ENCODE measurements around the gene ST6GALNAC3.

- TF ChIP-seq SIN3A (IDR thresholded peaks at IDR 0.05; ENCODE audit: borderline replicate concordance, insufficient read depth, low read depth, low read length) (no peak), CTCF (IDR thresholded peaks at IDR 0.05) (no peak), REST (IDR thresholded peaks at IDR 0.05; ENCODE audit: insufficient read depth in 1 of 2, low read depth in 2 of 2, low read length in 1 of 2) (no peak)
These were observed 215.7 kb downstream of the ST6GALNAC3 start for GRCh38 chr1:76290271-76290670.
